ENCODE measurements around the gene IDH2. TPM values are rescaled to one million over a fixed set of nuclear protein-coding genes. Genes with fewer than 3 reads are reported as not detected.

The IDH2 gene
- total RNA-seq, 1 experiment from 2014 or later, result 90.6 TPM

- DNase-seq (ENCODE audit: low read depth), result no peak
These were observed 37.2 kb downstream of the IDH2 start for GRCh38 chr15:90064911-90065681.

DNA sequence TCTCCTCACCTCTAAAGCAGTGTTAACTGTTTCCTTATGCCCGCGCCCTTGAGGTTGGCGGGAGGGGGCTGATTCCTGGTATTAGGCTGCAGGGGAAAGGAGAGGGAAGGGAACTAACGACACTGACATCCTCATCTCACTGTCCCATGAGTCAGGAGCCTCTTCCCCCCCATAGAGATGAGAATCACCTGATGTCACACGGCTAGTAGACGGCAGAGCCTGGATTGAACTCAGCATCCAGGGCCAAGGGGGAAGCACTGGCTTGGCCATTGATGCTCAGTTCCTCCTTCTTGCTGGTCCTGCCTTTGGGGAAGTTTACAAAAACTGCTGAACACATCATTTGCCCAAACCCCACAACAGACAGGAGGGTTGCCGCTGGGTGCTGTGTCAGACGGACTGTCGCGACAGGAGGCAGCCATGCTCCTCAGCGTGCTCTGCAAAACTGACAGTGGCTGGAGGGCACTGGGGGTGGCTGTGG lies 38.5 kb downstream of the IDH2 start:
- DNase-seq (ENCODE audit: low read depth), result no peak

- DNase-seq (ENCODE audit: low read depth), result no peak
These were observed 39.1 kb downstream of the IDH2 start for GRCh38 chr15:90062973-90063769.

DNA sequence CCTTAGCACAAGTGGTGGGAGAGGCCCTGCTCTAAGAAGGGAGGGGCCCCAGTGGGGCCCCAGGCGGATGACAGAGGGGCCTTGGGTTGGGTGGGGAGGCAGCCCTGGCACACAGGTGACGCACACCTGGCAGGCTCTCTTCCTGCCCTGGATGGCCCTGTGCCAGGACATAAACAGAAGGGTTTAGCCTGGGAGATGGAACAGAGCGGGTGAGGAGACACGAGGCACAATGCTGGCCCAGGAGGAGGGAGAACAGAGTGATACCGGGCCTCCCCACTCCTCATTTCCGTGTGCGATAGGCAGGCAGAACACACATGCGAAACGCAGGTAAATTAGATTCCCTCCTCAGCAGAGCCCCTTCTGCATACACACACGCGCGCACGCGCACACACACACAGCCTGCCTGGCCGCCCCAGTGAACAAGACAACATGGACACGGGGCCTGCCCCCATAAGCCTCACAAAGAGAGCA lies 39.8 kb downstream of the IDH2 start:
- DNase-seq (ENCODE audit: low read depth), result no peak

DNA sequence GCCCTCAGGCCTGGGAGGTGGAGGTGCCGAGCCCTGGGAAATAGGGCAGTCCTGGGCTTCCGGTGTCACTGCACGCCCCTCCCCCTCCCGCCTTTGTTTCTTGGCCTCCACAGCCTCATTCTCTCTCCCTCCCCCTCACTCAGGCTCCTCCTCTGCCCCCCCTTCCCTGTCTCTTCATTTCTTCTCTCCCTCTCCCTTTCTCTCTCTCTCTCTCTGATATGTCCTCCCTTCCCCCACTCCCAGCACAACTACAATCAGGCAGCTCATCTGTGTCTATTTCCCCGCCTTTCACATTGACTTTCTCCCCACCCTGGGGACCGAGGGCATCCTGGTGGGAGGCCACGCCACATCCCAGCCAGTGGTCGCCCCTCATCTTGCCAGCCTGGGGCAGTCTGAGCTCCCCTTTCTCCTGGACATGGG lies 40.2 kb downstream of the IDH2 start:
- no peak for DNase-seq (ENCODE audit: low read depth)

DNA sequence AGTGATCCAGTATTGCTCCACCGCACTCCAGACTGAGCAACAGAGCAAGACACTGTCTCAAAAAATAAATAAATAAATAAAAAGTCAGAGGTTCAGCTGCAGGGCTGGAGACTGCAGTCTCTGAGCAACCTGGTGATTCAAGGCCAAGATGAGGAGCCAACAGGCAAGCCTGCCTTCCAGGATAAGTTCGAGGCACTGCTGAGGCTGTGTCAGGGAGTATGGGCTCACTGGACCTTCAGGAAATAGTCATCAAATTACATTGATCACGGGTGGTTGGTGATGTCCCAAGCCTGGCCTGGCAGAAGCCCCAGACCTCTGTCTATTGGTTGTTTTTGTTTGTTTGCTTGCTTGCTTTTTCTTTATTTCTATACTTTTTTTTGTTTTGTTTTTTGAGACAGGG lies 41.5 kb downstream of the IDH2 start:
- no peak for DNase-seq (ENCODE audit: low read depth)

DNA sequence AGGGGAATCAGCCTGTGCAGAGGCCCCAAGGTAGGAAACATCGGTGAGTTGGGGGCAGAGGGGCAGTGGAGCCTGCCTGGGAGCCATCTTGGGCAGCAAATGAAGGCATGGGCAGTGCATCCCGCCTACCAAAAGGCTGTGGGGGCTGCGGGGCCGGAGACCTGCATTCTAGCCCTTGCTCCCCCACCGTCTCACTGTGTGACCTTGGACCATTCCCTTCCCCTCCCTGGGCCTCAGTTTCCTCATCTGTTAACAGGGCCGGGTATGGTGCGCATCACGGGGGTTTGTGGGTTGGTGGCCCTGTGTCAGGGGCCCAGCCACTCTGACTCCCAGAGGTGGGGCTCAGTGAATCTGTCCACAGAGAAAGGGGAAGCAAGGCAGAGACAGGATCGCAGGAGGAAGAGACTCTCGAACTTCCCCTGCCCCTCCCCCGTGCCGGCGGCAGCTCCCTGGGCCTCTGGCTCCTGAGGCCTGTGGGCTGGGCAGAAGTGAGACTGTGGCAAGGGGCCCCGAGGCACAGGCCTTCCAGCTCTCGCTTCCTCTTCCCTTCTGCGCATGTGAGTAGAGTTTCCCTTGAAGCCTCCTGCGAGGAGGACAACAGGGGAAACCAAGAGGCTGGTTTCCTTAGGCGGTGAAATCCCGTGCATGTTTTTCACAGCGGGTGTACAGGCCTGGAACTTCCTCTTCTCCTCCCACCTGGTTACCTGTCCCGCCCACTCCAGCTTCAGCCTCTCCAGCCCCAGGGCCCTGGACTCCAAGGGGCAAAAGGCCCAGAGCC lies 42.9 kb downstream of the IDH2 start:
- no peak for DNase-seq (ENCODE audit: low read depth)

GRCh38 chr15:90058775-90059174 lies 43.5 kb downstream of the IDH2 start:
- DNase-seq (ENCODE audit: low read depth), result no peak

DNA sequence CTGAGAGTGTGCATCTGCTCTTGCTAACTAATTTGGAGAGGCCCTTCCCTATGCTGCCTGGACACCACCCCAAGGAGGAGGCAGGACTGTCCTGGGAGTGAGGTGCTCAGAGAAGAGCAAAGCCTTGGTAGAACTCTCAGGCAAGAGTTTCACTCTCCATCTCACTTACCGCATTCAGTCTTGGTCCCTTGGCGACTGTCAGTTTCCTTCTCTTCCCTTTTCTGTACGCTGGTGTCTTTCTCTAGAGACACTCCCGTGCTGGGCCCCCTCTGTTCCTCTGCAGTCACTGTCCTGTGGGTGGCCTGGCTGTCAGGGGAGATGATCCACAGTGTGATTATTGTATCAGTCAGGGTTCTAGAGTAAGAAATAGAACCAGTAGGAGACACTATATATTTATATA lies 44.0 kb downstream of the IDH2 start:
- no peak for DNase-seq (ENCODE audit: low read depth)

DNA sequence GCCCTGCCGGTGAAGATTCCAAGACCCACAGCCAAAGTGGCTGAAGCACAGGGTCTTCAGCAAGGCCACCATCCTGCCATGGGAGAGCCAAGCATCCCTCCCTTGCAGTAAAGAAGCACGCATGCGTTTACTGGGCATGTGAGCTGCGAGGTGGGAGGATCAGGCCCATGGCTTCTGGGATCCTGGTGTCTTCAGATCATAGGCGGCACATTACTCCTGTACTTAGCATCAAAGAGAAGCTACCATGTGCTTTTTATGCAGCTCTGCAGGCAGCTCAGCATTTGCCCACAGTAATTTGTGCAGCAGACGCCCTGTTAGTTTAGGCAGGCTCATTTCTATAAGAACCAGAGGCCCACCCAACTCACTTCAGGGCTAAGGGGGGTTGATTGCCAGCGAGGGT lies 45.7 kb downstream of the IDH2 start:
- DNase-seq (ENCODE audit: low read depth), result no peak

DNA sequence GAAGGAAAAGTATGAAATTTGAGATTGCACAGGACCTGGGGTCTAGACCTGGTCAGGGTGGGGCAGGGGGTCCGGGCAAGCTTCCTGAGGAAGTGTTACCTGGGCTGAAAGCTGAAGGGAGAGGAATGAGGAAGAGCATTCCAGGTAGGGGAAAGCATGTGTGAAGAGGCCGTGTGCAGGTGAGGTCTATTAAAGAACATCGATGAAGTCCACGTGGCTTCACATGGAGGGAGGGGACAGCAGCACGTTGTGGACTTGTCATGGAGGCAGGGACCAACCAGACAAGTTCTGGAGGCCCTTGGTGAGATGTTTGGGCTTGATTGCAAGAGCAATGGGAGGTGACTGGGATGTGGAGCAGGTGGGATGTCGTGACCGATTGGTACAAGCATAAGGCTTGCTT lies 47.1 kb downstream of the IDH2 start:
- DNase-seq (ENCODE audit: low read depth), result no peak

GRCh38 chr15:90054618-90055097 lies 47.6 kb downstream of the IDH2 start:
- no peak for DNase-seq (ENCODE audit: low read depth)

GRCh38 chr15:90053685-90054466 lies 48.4 kb downstream of the IDH2 start:
- no peak for DNase-seq (ENCODE audit: low read depth)

GRCh38 chr15:90051874-90052273 lies 50.4 kb downstream of the IDH2 start:
- no peak for DNase-seq (ENCODE audit: low read depth)

GRCh38 chr15:90049666-90050604 lies 52.3 kb downstream of the IDH2 start:
- DNase-seq (ENCODE audit: low read depth), result no peak

GRCh38 chr15:90049030-90049429 lies 53.2 kb downstream of the IDH2 start:
- no peak for DNase-seq (ENCODE audit: low read depth)

DNA sequence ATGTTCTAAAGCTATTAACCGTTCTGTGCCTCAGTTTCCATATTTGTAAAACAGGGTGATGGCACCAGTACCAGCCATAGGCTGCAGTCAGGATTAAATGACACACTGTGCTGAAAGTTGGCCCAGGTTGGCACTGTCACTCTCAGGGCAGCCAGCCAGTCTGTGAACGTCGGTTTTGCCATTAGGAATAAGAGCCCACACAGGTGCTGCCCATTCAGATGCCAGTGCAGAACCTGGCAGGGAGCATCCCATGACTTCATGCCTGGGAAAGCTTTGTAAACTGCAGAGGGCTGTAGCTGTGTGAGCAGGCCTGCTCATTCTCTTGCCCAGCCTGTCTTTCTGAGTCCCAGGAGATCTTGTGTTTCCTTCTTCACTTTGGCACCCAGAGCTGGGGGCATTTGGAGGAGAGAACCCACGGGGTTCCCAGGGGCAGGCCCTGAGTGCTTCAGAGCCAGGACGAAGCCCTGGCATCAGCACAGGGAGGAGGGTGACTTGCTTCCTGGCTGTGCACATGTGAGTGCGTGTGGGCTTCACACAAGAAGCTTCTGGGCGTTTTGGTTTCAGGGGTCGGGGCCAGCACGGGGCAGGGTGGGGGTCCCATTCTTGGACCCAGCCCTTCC lies 54.2 kb downstream of the IDH2 start:
- no peak for DNase-seq (ENCODE audit: low read depth)

DNA sequence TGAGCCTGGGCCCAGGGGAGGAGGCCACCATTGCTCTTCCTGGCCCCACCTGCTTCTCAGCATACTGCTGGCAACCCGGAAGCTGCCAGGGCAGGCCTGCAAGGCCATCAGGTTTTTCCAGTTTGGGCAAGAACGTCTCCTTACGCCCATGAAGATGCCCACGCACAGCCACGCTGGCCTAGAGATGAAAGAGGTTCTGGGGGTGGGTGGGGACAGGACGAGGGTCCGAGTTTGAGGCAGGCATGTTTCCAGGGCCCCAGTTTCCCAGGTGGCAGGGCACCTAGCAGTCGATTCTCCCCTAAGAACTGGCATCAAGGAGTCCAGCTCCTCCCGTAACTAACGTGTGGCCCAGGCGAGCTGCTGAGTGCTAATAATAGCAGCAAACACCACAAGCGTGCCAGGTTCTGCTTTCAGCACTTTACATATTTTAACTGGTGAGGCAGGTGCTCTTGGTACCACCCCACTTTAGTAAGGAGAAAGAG lies 55.3 kb downstream of the IDH2 start:
- no peak for DNase-seq (ENCODE audit: low read depth)

DNA sequence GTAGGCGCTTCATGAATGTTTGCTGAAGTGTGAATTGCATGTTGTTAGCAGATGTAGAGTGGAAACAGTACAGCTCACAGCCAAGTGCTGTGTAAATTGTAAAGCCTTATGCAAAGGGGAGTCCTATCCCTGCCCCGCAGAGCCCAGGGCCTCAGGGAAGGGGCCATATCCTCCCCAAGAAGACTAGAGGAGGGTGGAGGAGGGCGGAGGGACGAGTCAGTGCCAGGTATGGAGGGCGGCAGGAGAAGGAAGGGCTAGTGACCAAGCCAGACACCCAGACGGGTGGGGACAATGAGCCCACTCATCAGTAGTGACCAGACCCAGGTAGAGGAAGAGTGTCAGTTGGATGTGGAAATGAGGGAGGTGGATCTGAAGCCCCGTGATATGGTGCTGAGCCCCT lies 56.0 kb downstream of the IDH2 start:
- DNase-seq (ENCODE audit: low read depth), result no peak

All from RPMI7951 (cell line).